Measurements from ENCODE around the gene PEAK1.

- TF ChIP-seq, protein P1, sequence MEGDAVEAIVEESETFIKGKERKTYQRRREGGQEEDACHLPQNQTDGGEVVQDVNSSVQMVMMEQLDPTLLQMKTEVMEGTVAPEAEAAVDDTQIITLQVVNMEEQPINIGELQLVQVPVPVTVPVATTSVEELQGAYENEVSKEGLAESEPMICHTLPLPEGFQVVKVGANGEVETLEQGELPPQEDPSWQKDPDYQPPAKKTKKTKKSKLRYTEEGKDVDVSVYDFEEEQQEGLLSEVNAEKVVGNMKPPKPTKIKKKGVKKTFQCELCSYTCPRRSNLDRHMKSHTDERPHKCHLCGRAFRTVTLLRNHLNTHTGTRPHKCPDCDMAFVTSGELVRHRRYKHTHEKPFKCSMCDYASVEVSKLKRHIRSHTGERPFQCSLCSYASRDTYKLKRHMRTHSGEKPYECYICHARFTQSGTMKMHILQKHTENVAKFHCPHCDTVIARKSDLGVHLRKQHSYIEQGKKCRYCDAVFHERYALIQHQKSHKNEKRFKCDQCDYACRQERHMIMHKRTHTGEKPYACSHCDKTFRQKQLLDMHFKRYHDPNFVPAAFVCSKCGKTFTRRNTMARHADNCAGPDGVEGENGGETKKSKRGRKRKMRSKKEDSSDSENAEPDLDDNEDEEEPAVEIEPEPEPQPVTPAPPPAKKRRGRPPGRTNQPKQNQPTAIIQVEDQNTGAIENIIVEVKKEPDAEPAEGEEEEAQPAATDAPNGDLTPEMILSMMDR (IDR thresholded peaks at IDR 0.05): no peak
- TF ChIP-seq POLR2AphosphoS5 (IDR thresholded peaks at IDR 0.05): no peak
Measured at GRCh38 chr15:77406846-77407245, 13.1 kb downstream of the PEAK1 start.
